NCI-H1048 (cell line): ENCODE data around the gene RAD51.
A peak's percentile ranks its signal among the peaks of the same experiment; 100 is the strongest.

Experiments used
- DNase-seq: peaks from one replicate; lab custom pipeline; 2025; lab: John Stamatoyannopoulos, UW

The RAD51 gene

DNA sequence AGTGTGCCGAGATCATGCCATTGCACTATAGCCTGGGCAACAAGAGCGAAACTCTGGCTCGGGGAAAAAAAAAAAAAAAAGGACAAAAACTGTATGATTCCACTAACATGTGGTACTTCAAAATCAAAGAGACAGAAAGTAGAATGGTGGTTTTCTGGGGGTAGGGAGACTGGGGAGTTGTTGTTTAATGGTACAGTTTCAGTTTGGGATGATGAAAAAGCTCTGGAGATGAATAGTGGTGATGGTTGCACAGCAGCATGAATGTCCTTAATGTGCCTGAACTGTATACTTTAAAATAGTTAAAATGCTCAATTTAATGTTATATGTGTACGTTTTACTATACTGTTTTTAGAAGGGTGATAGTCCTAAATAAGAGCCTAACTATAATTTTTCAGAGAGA, 27.4 kb downstream of the RAD51 start:
- DNase-seq: no peak

DNA sequence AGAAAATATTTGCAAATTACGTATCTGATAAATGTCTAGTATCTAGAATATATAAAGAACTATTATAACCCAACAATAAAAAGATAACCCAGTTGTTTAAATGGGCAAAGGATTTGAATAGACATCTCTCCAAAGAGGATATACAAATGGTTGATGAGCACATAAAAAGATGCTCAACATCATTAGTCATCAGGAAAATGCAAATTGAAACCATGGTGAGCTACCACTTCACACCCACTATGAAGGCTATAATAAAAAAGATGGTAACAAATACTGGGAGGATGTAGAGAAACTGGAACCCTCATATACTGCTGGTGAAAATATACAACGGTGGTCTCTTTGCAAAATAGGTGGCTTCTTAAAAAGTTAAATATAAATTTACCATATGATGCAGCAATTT, 28.0 kb downstream of the RAD51 start:
- no peak for DNase-seq

DNA sequence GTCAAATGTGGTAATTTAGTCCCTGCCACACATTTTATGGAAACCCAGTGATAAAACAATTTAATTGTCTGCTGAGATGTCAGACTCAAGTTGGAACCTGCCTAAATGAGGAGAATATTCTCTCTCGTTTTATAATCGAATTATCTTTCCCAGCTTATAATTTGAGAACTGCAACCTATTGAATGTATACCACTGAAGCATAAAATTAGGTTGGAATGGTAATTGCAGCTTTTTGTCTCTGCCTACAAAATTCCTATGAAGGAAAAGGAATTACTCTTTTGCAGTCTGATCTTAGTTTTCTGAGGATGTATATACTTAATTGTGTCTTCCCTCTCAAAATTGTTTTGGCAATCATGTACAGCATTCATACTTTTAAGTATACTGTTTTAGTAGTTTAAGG, 28.9 kb downstream of the RAD51 start:
- DNase-seq: no peak

DNA sequence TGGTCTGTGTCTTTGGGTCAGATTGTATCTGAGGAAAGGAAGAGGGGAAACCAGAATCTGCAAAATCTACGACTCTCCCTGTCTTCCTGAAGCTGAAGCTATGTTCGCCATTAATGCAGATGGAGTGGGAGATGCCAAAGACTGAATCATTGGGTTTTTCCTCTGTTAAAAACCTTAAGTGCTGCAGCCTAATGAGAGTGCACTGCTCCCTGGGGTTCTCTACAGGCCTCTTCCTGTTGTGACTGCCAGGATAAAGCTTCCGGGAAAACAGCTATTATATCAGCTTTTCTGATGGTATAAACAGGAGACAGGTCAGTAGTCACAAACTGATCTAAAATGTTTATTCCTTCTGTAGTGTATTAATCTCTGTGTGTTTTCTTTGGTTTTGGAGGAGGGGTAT, 36.1 kb downstream of the RAD51 start:
- no peak for DNase-seq

DNA sequence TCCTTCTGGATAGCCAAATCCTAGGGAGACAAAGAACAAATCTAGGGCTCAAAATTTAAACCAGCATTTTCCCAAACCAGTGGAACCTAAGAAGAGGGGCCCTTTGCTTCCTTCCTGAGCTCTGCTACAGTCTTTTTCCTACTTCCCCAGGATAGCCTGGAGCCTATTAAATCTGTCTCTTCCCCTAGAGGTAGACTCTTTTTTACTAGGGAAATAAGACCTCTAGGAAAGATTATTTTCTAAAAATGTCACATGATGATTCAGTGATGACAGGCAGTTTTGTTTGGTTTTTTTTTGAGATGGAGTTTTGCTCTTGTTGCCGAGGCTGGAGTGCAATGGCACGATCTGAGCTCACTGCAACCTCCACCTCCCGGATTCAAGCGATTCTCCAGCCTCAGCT, 41.6 kb downstream of the RAD51 start:
- DNase-seq: no peak

DNA sequence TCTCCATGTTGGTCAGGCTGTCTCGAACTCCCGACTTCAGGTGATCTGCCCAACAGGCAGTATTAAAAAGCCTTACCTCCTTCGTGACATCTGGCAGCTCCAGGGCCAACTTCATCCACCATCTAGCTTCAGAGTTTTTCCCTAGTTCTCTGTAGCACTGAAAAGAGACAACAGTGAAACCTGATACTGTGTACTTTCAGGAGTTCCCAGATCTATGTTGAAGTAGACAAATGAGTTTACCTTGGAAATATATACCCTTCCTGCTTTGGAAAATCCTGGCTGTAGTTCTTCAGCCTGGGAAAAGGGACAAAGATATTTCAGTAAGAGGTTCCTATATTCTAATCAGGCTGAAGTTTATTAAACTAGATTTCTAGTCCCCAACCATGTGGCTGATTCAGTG, 42.1 kb downstream of the RAD51 start:
- no peak for DNase-seq

DNA sequence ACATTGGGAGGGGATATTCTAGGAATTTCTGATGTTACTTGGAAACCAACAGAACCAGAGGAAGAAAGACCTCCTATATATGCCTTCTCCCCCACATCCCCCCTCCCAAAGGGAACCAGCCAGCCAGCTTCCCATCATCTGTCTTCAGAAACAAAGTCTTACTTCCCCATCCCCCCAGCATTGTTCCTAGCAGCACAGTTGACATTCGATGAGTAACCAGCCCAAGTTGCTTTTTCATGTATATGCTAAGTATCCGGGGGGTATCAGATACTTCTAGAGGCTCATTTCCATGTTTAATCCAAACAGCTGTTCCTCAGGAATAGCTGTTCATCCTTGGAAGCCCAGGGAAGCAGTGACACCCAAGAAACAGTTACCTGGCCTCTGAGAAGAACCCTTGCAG, 44.1 kb downstream of the RAD51 start:
- no peak for DNase-seq

DNA sequence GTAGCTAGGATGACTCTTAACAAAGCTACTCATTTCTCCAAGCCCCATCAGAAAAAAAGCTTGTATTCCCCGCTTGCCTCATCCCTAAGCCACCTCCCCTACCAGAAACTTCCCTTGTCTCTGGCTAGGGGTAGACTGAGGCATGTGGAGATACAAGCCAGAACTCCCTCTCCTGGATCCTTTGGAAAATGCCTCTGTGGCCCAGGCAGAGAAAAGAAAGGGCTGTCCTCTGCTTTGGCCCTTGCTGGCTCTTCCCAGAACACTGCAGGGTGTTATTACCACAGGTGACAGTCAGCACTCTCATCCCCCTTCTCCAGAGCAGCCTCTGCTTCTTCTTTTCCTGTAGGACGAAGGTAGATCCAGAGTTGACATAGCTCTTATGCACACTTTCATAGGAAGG, 44.9 kb downstream of the RAD51 start:
- no peak for DNase-seq

DNA sequence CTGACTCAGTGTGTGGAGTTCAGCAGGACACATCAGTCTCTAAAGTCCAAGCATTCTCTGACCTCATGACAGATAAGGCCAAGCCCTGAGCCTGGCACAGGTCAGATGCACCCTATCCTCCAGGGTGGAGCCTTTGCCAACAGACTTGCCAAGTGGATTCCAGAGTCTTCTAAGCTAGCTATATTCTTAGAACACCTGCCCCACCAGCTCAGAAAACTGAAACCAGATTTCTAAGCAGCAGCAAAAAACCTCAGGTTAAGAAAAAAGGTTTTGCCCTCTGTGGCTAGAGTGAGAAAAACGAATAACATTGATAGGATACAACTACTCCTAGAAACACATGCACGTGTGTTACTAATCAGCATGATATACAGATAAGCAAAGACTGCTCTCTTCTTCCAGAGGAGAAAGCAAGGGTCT, 48.5 kb downstream of the RAD51 start:
- no peak for DNase-seq

DNA sequence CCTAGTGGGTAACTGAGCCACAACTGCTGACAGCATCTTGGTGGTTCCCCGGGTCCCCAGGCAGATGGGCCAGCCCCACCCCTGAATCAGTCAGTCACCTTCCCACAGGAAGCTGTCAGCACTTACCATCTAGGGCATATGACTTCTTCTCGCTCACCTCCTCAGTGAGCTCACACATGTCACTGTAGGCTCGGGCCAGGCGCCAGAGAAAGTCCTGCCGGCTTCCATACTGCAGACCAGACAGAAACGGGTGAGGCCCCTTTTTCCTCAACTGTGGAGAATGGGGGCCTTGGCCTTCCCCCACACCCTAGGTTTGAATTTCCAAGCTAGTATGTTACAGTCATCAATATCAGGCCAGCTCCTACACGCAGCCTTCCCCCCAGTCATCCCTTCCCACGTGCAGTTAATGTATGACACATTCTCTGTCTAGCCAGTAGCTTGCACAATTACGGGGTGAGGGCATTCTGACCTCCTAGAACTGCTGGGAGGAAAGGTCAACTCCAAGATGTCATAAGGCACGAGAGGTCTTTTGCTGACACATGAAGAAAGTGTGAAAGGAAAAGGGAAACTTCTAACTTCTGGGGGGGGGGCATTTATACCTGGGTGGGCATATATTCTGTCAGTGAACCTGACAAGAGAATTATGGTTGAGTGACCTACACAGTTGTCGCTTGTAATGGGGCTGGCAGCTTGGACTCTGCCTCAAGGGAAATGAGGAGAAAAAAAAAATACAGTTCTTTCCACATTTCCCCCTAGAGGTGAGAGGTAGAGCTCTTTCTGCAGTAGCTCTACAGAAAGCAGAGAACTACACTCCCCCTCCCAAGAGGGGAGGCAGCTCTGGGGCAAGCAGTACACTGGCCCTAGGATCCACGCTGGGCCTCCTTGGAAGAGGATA, 49.2 kb downstream of the RAD51 start:
- no peak for DNase-seq

DNA sequence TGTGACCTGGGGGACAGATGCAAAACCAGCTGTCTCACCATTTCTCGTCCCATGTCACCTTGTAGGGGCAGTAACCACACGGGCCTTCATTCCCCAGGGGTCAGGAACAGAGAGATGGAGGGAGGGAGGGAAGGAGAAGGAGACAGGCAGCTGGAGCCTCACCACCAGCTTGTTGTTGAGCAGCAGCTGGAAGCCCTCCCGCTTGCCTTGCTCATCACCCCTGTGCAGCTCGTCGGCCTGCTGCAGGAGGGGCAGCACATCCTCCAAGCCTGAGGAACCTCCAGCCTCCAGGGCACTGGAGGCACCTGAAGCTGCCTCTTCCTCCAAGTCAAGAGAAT, 49.8 kb downstream of the RAD51 start:
- DNase-seq: no peak

DNA sequence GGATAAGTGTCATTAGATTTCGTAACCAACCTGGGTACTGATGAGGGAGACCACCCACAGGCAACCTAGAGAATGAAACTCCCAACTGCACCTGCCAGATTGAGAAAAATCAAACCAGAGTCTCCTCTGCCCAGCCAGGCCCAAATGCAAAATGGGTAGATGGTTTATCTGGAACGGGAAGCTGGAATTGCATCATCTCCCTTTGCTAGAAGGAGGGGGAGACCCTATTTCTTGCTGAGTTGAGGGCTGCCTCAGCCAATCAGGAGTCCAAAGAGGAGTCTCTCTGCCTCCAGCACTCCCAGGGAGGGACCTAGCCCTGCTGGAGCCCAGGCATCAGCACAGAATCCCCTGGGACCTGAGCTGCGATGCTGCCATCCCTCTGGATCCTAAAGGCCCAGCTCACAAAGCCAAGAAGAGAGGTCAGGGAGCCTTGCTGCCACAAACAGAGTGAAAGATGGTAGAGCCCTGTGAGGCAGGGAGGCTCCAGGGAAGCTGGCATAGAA, 52.0 kb downstream of the RAD51 start:
- DNase-seq: no peak

DNA sequence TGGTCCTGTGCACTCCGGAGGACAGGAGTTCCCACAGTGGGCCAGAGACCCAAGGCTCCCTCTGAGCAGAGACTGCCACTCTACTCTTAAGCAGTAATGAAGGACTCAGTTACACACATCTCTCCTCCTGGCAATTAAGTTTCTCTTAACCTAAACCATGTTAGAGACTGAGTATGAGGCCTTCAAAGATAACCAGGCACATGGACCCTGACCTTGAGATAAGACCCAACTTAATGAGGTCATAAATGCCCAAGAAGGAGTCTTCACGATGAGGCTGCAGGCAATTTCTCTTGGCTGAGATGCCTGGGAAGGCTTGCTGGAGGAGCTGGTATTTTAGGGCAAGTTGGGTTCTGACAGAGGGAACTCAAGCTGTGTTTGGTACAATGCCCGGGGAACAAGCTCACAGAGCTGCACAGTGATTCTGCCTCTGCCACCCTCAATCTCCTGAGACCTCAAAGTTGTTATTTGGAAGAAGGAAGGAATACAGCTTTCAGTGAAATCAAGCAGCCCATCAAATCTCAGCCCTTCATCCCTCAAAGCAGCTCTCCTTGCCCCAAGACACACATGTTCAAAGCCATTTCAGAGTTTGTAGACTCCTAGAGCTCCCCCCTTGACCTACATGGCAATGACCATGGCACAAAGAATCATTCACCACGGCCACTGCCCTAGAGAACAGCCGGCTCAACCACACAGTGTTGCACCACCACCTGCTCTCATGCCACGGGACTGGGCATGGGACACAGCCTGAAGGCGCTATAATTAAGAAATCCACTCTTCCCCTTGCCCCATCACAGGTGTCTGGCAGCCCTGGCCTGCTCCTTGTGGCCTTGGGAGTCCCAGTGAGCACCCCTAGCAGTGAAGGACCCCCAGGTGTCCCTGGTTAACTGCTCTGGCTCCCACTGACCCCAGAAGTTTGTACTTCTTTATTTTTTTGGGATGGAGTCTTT, 53.0 kb downstream of the RAD51 start:
- no peak for DNase-seq

DNA sequence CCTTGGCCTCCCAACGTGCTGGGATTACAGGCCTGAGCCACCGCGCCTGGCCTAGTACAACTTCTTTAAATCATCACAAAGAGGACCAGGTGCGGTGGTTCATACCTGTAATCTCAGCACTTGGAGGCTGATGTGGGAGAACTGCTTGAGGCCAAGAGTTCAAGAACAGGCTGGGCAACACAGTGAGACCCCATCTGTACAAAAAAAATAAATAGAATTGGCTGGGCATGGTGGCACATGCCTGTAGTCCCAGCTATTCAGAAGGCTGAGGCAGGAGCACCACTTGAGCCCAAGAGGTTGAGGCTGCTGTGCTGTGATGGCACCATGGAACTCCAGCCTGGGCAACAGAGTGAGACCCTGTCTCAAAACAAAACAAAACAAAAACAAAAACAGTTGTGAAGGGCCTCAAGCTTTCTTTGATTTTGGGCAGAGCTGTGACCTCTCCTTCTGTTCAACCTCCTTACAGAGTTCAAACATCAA, 54.2 kb downstream of the RAD51 start:
- no peak for DNase-seq

DNA sequence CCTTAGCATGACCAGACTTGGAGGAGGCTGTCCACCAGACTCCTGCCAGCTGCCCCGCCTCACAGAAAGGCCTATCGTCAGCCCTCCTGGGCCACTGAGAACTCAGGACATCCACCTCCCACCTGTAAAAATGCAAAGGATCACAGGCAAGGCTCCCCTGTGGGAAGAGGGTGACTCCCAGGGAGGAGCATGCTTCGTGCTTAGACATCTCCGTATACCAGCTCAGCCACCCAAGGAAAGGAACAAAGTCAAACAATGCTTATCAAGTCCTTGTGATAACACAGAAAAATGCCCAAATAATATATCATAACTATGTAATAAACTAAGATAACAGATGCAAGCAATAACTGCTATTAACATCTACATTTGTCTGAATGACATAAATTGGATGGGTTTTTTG, 55.9 kb downstream of the RAD51 start:
- no peak for DNase-seq

DNA sequence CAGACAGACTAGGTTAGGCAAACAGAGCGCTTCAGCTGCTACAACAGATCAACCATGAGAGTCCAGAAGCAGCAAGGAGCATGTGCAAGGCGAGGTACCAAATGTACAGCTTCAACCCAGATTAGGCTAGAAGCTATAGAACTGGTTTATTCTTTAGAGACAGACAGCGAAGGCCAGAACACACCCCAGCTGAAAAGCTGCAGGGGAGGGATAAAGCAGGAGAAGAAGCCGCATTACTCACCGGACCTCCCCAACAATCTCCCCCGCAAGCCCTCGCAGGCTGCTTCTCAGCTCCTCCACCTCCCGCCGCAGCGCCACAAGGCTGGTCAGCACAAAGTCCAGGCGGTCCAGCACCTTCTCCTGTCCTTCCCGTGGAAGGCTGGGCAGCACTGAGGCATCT, 56.8 kb downstream of the RAD51 start:
- no peak for DNase-seq

DNA sequence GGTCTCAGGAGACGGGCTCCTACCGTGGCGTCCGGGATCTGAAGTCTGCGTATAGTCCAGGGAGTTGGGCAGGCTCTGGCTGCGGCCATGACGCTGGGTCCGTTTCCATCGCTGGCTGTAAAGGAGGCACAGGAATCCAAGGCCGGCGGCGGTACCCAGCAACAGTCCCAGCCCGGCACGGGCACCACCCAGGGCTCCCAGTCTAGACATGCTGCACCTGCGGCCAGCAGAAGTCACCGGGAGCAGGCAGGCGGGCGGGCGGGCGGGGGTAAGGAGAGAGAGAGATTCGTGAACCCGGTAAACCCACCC, 59.6 kb downstream of the RAD51 start:
- DNase-seq: no peak

DNA sequence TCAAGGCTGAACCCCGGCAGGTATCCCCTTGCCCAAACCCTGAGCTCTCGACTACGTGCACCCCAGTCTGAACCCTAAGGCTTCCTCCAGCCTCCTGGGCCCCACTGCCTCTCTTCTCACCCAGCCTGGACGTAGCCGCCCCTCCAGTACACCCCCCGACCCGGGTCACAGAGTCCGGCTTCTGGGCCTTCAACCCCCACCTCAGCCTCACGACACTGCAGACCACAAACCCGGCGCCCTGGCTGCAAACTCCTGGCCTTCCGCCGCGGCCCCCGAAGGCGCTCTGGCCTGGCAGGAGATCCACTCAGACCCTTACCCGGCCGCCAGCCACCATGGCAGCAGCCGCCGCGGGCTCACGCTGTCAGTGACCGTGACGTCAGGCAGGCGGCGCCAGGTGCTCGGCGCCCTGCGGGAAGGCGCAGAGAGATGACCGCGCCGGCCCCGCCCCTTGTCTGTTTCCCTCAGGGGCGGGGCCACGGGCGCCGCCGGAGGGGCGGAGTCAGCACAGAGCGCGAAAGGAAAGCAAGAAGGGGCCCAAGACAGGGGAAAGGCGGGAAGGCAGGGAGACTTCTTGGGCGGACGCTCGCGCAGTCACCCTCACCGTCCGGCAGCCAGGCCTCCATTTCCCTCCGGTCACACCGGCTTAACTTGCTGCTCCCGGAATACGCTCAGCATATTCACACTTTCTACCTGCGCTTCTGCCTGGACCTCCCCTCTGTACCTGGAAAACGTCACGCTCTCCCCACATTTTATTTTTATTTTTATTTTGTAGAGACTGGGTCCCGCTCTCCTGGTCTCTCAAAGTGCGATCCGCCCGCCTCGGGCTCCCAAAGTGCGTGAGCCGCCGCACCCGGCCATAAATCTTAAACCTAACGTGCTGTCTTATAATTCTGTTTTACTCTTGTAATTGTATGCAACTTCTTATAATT, 60.2 kb downstream of the RAD51 start, which contains the start of gene RMDN3:
Gene RMDN3, minus strand, starts transcription at position 372 of the 929 bp plus-strand sequence. CDS start 471 bp downstream, outside the sequence.
- peak; percentile 56 for DNase-seq

DNA sequence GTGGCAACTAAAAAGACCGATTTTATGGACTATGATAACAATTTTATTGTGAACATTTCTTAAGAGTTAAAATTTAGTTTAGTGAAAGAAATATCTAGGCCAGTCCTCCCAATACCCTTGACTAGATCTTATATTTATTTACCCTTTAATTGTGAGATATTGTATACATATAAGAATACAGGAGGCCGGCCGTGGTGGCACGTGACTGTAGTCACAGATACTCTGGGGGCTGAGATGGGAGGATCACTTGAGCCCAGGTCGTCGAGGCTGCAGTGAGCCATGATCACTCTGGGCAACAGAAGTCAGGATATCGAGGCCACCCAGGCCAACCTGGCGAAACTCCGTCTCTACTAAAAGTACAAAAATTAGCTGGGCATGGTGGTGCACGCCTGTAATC, 60.8 kb downstream of the RAD51 start:
- DNase-seq: no peak

DNA sequence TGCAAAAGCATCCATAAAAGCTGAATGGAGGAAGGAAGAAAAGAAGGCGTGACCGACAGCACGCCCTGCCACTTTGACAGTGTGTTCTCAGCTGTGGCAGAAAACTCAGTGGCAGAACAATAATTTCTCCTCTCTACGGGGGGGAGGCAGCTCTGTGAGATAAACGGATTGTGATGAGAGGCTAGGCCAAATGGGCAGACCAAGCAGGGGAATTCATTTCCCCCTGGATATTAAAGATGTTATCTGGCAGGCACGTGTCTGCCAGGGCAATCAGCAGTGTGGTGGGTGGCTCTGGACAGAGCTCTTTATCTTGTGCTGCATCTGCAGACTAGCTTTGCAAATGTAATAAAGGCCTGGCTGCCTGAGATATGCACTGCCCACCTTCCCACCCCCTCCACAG, 62.0 kb downstream of the RAD51 start:
- DNase-seq: no peak

DNA sequence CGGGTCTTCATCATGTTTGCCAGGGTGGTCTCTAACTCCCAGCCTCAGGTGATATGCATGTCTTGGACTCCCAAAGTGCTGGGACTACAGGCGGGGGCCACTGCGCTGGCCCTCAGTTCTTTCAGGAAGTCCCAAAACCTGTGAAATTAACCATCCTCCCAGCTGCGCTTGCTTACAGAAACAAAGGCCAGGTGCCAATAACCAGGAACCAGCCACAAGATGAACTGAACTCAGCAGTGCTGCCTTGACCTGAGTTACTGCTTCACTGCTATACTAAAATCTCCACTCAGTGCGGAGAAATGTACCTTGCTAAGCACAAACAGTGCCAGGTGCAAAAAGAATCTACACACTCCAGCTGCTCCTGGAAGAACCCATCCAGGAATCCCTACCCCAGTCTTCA, 65.0 kb downstream of the RAD51 start:
- no peak for DNase-seq
